ENCODE results near the gene ISOC1.
A peak's percentile ranks its signal among the peaks of the same experiment; 100 is the strongest.

Gene ISOC1

DNA sequence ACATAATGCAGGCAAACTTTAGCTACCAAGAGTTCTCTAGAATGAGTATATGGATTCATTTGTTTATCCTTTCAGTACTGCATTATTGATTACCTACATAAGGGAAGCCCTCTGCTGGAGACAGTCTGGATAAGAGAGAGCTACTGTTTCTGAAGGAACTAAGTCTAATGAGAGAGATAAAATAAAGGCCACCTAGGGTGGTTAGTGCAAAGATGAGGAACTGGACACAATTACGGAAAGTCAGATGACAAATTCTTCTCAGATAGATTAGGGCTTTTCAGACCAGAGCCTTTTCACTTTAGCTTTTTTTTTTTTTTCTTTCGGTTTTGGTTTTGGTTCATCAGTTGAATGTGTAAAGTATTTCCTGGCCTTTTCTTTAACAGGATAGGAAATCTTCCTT is 31.3 kb downstream of the ISOC1 start:
- no peak for DNase-seq (ENCODE audit: low spot score)

DNA sequence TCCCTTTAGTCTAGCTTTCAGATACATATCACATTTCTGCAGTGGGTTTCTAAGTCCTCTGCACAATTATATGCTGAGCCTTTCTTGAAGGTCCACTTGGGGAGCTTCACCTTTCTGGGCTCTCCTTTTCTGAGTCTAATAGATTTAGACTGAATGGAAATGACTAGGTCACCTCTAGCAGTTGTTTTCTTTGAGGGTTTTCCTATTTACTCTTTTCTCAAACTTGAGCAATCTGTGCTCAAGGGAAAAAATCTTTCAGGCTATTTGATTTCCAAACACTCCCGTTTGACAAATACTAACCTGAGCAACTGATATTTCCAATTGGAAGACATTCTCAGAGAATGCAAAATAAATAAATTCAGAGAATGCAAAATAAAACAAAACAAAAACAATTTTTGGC is 39.0 kb downstream of the ISOC1 start:
- no peak for DNase-seq (ENCODE audit: low spot score)

DNA sequence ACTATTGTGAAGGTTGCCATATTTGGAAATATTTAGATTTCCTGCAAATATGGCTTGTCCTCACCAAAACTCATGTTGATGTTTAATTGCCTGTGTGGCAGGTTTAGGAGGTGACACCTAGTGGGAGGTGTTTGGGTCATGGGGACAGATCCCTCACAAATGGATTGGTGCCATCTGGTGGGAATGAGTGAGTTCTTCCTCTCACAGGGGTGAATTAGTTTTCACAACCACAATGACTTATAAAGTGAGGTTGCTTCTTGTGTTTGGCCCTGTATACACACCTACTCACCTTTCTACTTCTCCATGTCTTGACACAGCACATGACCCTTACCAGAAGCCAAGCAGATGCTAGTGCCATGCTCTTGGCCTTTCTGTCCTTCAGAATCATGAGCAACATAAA is 41.1 kb downstream of the ISOC1 start:
- peak; percentile 27 for DNase-seq (ENCODE audit: low spot score)

DNA sequence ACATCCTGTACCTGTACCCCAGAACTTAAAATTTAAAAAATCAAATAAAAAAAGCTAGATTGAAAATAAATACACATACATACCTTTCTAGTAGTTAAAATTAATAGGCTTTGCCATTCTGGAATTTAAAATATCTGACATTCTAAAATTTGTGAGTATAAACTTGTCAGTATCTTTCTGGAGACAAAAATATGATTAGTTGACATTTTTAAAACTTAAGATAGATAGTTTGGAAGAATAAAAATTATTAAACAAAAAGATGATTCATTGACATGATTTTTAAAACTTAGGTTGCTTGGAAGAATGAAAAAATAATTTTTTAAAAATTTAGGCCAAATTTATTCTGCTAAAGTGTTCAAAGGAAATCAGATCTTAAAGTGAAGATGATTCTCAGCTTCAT is 43.1 kb downstream of the ISOC1 start:
- no peak for DNase-seq (ENCODE audit: low spot score)

DNA sequence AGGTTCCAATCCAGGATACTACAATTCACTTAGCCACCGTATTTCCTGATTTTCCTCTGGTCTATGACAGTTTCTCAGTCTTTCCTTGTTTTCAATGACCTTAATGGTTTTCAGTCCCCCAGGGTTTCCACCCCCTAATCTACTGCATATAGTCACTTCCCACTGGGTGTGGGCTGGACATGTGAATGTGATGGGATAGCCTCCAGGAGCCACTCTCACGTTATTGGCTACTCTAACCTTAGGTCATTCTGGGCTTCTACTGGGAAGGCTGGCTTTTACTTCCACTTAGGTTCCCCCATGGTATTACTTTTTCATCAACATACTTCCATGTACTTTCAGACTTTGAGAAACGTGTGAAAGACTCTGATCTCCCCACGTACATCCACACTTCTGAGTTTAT is 46.5 kb downstream of the ISOC1 start:
- no peak for DNase-seq (ENCODE audit: low spot score)

DNA sequence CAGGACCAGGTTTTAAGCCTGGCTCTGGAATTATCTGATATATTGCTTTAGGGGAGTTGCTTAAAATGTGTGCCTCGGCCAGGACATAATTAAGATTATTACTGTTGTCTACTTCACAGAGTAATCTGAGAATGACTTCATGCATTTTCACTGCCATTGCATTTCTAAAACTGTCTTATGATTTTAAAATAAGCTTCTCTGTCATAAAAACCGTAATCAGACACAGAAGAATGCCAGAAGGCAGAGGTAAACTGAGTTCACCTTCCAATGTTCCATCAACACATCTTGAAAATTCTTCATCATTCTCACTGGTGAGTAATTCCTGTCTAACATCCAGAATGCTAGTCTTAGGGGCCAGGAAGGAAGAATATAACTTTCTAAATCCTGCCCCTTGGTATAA is 47.1 kb downstream of the ISOC1 start:
- no peak for DNase-seq (ENCODE audit: low spot score)

DNA sequence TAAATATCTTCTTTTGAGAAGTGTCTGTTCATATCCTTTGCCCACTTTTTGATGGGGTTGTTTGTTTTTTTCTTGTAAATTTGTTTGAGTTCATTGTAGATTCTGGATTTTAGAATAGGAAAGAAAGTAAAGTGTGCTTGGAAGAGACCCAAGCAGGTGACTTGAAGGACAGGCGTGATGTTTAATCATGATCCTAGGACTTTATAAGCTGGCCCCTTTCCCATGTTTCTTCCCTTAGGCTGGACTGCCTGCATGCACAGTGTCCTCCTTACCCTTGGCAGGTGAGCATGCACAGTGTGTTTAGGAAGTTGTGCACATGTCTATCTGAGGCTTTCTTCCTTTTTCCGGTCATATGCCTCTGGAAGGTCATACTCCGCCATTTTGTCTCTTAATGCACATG is 61.3 kb downstream of the ISOC1 start:
- DNase-seq (ENCODE audit: low spot score), result no peak

DNA sequence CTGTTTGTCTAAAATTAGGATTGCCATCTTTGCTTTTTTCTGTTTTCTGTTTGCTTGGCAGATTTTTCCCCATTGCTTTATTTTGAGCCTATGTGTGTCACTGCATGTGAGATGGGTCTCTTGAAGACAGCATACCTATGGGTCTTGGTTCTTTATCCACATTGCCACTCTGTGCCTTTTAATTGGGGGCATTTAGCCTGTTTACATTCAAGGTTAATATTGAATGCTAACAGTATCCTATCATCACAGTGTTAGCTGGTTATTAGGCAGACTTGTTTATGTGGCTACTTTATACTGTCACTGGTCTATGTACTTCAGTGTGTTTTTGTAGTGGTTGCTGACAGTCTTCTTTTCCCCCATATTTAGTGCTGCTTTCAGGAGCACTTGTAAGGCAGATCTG is 67.3 kb downstream of the ISOC1 start:
- no peak for DNase-seq (ENCODE audit: low spot score)

Data from SW480 (cell line).